Heart left ventricle (tissue), 16 donors: ENCODE results near the gene THAP2. TPM values are rescaled to one million over a fixed set of nuclear protein-coding genes. Genes with fewer than 3 reads are reported as not detected.
A peak's percentile ranks its signal among the peaks of the same experiment; 100 is the strongest.

Experiments
- ATAC-seq, 4 donors: fragments of 200-7000 bp; cut with Tn5 transposase; one replicate each; pipeline ENCODE4 v1.9.1; 2020 to 2022; ENCODE audit warnings: moderate library complexity in 4 of 4, mild to moderate bottlenecking in 3 of 4, moderate number of reproducible peaks in 1 of 4
- DNase-seq, 5 donors: peaks; one replicate each; pipeline ENCODE4 v3.0.0-alpha.2; 2020
- H3K27ac ChIP-seq, 12 donors: fragments of 200-600 bp; sonication (generic) in 4 of 12; one replicate each; pipeline versions ENCODE4 v1.5.0 to v1.8.0; 2016 to 2022; ENCODE audit warnings: mild to moderate bottlenecking in 2 of 12
- H3K27me3 ChIP-seq, 9 donors: fragments of 200-600 bp; sonication (generic) in 2 of 9; one replicate each; pipeline versions ENCODE4 v1.5.1 to v1.8.0; 2016 to 2022; ENCODE audit warnings: mild to moderate bottlenecking in 3 of 9
- H3K36me3 ChIP-seq, 9 donors: fragments of 200-600 bp; sonication (generic) in 2 of 9; one replicate each; pipeline versions ENCODE4 v1.5.0 to v1.8.0; 2018 to 2022; ENCODE audit warnings: mild to moderate bottlenecking in 2 of 9
- H3K4me1 ChIP-seq, 12 donors: fragments of 200-600 bp; sonication (generic) in 4 of 12; one replicate each; pipeline versions ENCODE4 v1.5.0 to v1.8.0; 2016 to 2022; ENCODE audit warnings: mild to moderate bottlenecking in 3 of 12
- H3K4me3 ChIP-seq, 12 donors: fragments of 200-600 bp; sonication (generic) in 4 of 12; one replicate each; pipeline versions ENCODE4 v1.5.0 to v1.8.0; 2017 to 2022; ENCODE audit warnings: mild to moderate bottlenecking in 9 of 12, moderate library complexity in 4 of 12
- H3K9me3 ChIP-seq, 12 donors: fragments of 200-600 bp; sonication (generic) in 4 of 12; one replicate each; pipeline versions ENCODE4 v1.5.0 to v1.8.0; 2016 to 2022; ENCODE audit warnings: mild to moderate bottlenecking in 1 of 12
- CTCF ChIP-seq, 12 donors: fragments of 200-600 bp; sonication (generic) in 4 of 12; IDR thresholded peaks; one replicate each; pipeline versions ENCODE4 v1.5.0 to v1.8.0; 2018 to 2022; ENCODE audit warnings: antibody characterized with exemption in 12 of 12, mild to moderate bottlenecking in 5 of 12
- POLR2A ChIP-seq, 2 donors: fragments of 450-650 bp; IDR thresholded peaks; one replicate each; pipeline ENCODE4 v1.6.1; 2017; ENCODE audit warnings: antibody characterized with exemption in 2 of 2, mild to moderate bottlenecking in 2 of 2, moderate library complexity in 2 of 2
- WGBS, 4 donors: extraction: QIAGEN DNeasy Blood & Tissue Kit in 2 of 4; methylation state at CpG; one replicate each; pipeline versions ENCODE4 v1.1.5 to v1.1.7; 2013 to 2018; 5-methylcytosine and 5-hydroxymethylcytosine counted together
- intact Hi-C, 10 donors: fragments of 100-400 bp; cut with DNase I; formaldehyde crosslinking; loops; one replicate each; pipeline versions ENCODE4 v1.11.1 to v1.14.2; 2022
- polyA plus RNA-seq, 2 donors: library from polyadenylated mRNA; stranded (reverse); fragments of 200-250 nt; gene quantifications; one replicate each; pipeline ENCODE4 v1.2.3, GENCODE V29; 2013
- total RNA-seq, 9 donors: library from RNA; depleted of rRNA in 2 of 9; stranded (reverse); fragments of >200 nt in 2 of 9; fragmentation: NEBNext Ultra II Directional in 3 of 9; extraction: Animal tissue kit (Norgen Biotek cat#: 25700) in 3 of 9; gene quantifications; one replicate each; pipeline versions ENCODE4 v1.1.0 to v1.2.4, GENCODE V29; 2016 to 2023
- donor health status: ischemic (EF 13 %, LVEDD 7.1; RV severe dilation, severe dysfunction).
- donor health status: healthy with polysubstance abuse.
- donor health status: DM: no; HTN: yes; CAD: no.
- donor health status: DM: no; HTN: no; CAD: no.
- donor health status: ischemic (EF 25% LVEDD 6.9; RV normal size, moderate dysfunction).
- donor health status: ischemic (EF 25% LVEDD 5.7; RV mildly dilated, moderate dysfunction).
- donor health status: healthy.
- donor health status: DM: yes; HTN: yes; CAD: no.
- donor health status: ischemic (EF 35%, LVEDD 5.7; RV mildly dilated, moderate dysfunction).
- donor health status: nonischemic (EF 11% LVEDD 7.7; RV severe dilation, severe dysfunction).
- donor health status: DM: yes; HTN: yes; CAD: no.
- donor health status: PGD.
- donor health status: ischemic (EF 29% LVEDD 5.4; RV normal size, mild dysfunction).
- donor health status: nonischemic (EF 23%, LVEDD 6.1; RV moderate dilation, normal function).

Gene THAP2
- total and polyA plus RNA-seq, 11 donors, result 2.2 to 13.1 (median 4.5) TPM

DNA sequence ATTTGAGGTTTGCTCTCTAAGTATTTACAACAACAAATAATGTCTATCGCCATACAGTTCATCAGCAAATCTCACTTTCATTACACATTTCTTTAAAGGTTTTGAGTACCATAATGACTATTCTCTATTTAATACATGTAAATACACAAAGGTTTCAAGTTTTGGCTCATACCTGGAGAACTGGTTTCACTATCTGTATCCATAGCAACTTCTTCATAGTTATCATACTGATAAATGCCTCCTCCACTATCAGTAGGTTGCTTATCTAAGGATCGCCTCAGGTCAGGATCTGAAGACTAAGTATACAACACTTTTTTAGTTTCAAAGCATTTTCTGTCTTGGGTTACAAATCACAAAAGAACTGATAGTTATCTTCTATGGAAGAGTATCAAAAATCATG lies 21.8 kb upstream of the THAP2 start:
- no peaks in the 10 kb centered on the region for H3K27me3 ChIP-seq
- 73 to 90% (median 81%) methylated on average over 2 of the region's 2 CpGs for WGBS, 4 donors
- no peak overlapping the region for H3K27ac ChIP-seq
- intact Hi-C loops, result no loop called here
- no peak overlapping the region for H3K4me3 ChIP-seq
- TF ChIP-seq CTCF (IDR thresholded peaks at IDR 0.05), result no peak
- no peak for TF ChIP-seq POLR2A (IDR thresholded peaks at IDR 0.05)
- H3K36me3 ChIP-seq, result peaks cover 0 to 100% (median 97%) of the 10 kb centered on the region in 9 donors
- H3K9me3 ChIP-seq, result no peaks in the 10 kb centered on the region
- ATAC-seq, result no peak
- H3K4me1 ChIP-seq, result peaks cover 0 to 25% (median 4%) of the 10 kb centered on the region in 12 donors
- no peak for DNase-seq

GRCh38 chr12:71645268-71645667 lies 18.8 kb upstream of the THAP2 start:
- WGBS, 4 donors, result 74 to 77% (median 76%) methylated on average over 3 of the region's 3 CpGs
- H3K4me3 ChIP-seq, result no peak overlapping the region
- DNase-seq (no peak), ATAC-seq (no peak)
- H3K9me3 ChIP-seq, result no peaks in the 10 kb centered on the region
- H3K27me3 ChIP-seq, result no peaks in the 10 kb centered on the region
- H3K4me1 ChIP-seq, result peaks cover 0 to 31% (median 2%) of the 10 kb centered on the region in 12 donors
- intact Hi-C loops, result no loop called here
- TF ChIP-seq CTCF (IDR thresholded peaks at IDR 0.05) (no peak), POLR2A (IDR thresholded peaks at IDR 0.05) (no peak)
- H3K27ac ChIP-seq, result peak overlapping the region in 3 of 12 donors; percentile 5 to 82 (median 21)
- H3K36me3 ChIP-seq, result peaks cover 0 to 97% (median 80%) of the 10 kb centered on the region in 9 donors

DNA sequence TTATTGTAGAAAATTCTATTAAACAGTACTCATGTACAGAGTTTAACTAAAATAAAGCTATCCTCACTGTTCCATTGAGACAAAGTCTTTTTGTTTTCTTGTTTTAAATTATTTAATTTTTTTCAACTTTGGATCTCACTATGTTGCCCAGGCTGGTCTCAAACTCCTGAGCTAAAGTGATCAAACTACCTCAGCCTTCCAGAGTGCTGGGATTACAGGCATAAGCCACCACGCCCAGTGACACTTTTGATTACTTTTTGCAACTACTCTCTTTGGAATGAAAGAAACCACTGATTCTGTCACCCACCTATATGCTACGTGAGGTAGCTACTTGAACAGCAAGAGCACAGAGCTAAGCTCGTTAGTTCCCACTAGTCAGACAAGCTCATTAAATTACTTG lies 17.6 kb upstream of the THAP2 start:
- Histone ChIP-seq H3K27me3 (no peaks in the 10 kb centered on the region), H3K27ac (peak overlapping the region in 1 of 12 donors; percentile 82), H3K4me3 (no peak overlapping the region), H3K36me3 (peaks cover 0 to 85% (median 69%) of the 10 kb centered on the region in 9 donors), H3K9me3 (no peaks in the 10 kb centered on the region), H3K4me1 (peaks cover 0 to 31% (median 4%) of the 10 kb centered on the region in 12 donors)
- no peak for DNase-seq
- no peak for ATAC-seq
- intact Hi-C loops, result no loop called here
- 95 to 99% (median 97%) methylated on average over 3 of the region's 3 CpGs for WGBS, 4 donors
- TF ChIP-seq POLR2A (IDR thresholded peaks at IDR 0.05), result no peak
- no peak for TF ChIP-seq CTCF (IDR thresholded peaks at IDR 0.05)

DNA sequence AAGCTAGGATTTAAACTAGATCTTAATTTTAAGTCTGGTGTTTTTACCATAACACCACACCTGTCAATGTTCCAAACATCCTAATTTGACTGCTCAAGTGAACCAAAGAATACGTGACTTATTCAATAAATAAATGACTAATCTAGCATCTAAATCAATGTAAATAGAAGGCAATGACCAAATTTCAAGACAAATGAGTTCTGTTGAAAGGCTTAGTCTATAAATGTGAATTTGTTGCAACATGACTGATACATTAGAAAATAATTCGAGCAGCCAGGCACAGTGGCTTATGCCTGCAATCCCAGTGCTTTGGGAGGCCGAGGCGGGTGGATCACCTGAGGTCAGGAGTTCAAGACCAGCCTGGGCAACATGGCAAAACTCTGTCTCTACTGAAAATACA lies 15.6 kb upstream of the THAP2 start:
- Histone ChIP-seq H3K27me3 (no peaks in the 10 kb centered on the region), H3K4me1 (peaks cover 0 to 31% (median 6%) of the 10 kb centered on the region in 12 donors), H3K9me3 (peaks cover 0 to 7% (median 0%) of the 10 kb centered on the region in 12 donors), H3K36me3 (peaks cover 0 to 79% (median 67%) of the 10 kb centered on the region in 9 donors), H3K4me3 (no peak overlapping the region), H3K27ac (no peak overlapping the region)
- DNase-seq, result no peak
- TF ChIP-seq CTCF (IDR thresholded peaks at IDR 0.05) (no peak), POLR2A (IDR thresholded peaks at IDR 0.05) (no peak)
- WGBS, 4 donors, result 88 to 96% (median 94%) methylated on average over 4 of the region's 4 CpGs
- ATAC-seq, result no peak
- intact Hi-C loops, result no loop called here
